Gastroesophageal sphincter (tissue), 4 donors: ENCODE measurements around the gene AATF. TPM values are rescaled to one million over a fixed set of nuclear protein-coding genes. Genes with fewer than 3 reads are reported as not detected.

ENCODE experiments used
- ATAC-seq: fragments of 150-250 bp; one replicate; pipeline ENCODE4 v1.9.1; 2016; ENCODE audit warnings: mild to moderate bottlenecking, moderate library complexity
- H3K27ac ChIP-seq, 4 donors: fragments of 200-600 bp; sonication (generic) in 3 of 4; 1 replicate in 3 of 4; 2 replicates in 1 of 4; pipeline ENCODE4 v1.5.1; 2016 to 2019
- H3K27me3 ChIP-seq: fragments of 200-600 bp; sonication (generic); one replicate; pipeline ENCODE4 v1.5.1; 2019
- H3K36me3 ChIP-seq, 2 donors: fragments of 200-600 bp; sonication (generic); one replicate each; pipeline ENCODE4 v1.5.1; 2019; ENCODE audit warnings: control low read depth in 1 of 2
- H3K4me1 ChIP-seq, 3 donors: fragments of 200-600 bp; sonication (generic); 1 replicate in 2 of 3; 2 replicates in 1 of 3; pipeline ENCODE4 v1.5.1; 2016 to 2019; ENCODE audit warnings: control low read depth in 2 of 3
- H3K4me3 ChIP-seq, 2 donors: fragments of 200-600 bp; sonication (generic); one replicate each; pipeline ENCODE4 v1.5.1; 2019; ENCODE audit warnings: mild to moderate bottlenecking in 1 of 2, moderate library complexity in 1 of 2
- H3K9me3 ChIP-seq, 3 donors: fragments of 200-600 bp; sonication (generic); one replicate each; pipeline ENCODE4 v1.5.1; 2017 to 2019; ENCODE audit warnings: control low read depth in 2 of 3
- CTCF ChIP-seq, 4 experiments: fragments of 200-600 bp in 2 of 4; fragments of 450-650 bp in 2 of 4; sonication (generic) in 1 of 4; IDR thresholded peaks; one replicate each; pipeline ENCODE4 v1.5.1; 2017 to 2019; ENCODE audit warnings: antibody characterized with exemption in 4 of 4, mild to moderate bottlenecking in 2 of 4, moderate library complexity in 2 of 4
- EP300 ChIP-seq: sonication (generic); formaldehyde crosslinking; IDR thresholded peaks from one replicate; pipeline ENCODE4 v1.6.1; 2017; ENCODE audit warnings: antibody characterized with exemption, mild to moderate bottlenecking
- POLR2A ChIP-seq, 2 donors: fragments of 450-650 bp; IDR thresholded peaks; one replicate each; pipeline ENCODE4 v1.6.1; 2017; ENCODE audit warnings: antibody characterized with exemption in 2 of 2, mild to moderate bottlenecking in 2 of 2, moderate library complexity in 1 of 2
- POLR2AphosphoS5 ChIP-seq: sonication (generic); formaldehyde crosslinking; IDR thresholded peaks from one replicate; pipeline ENCODE4 v1.6.1; 2017; ENCODE audit warnings: antibody characterized with exemption
- WGBS, 2 donors: methylation state at CpG; one replicate each; pipeline ENCODE4 v1.1.5; 2018; ENCODE audit warnings: low coverage in 1 of 2; 5-methylcytosine and 5-hydroxymethylcytosine counted together
- total RNA-seq, 4 donors: library from RNA; depleted of rRNA; stranded (reverse); fragments of >200 nt; gene quantifications; one replicate each; pipeline ENCODE4 v1.1.0, GENCODE V29; 2016

Gene AATF
- total RNA-seq, 4 donors from 2014 or later, result 36.1 to 45.1 (median 38.5) TPM

DNA sequence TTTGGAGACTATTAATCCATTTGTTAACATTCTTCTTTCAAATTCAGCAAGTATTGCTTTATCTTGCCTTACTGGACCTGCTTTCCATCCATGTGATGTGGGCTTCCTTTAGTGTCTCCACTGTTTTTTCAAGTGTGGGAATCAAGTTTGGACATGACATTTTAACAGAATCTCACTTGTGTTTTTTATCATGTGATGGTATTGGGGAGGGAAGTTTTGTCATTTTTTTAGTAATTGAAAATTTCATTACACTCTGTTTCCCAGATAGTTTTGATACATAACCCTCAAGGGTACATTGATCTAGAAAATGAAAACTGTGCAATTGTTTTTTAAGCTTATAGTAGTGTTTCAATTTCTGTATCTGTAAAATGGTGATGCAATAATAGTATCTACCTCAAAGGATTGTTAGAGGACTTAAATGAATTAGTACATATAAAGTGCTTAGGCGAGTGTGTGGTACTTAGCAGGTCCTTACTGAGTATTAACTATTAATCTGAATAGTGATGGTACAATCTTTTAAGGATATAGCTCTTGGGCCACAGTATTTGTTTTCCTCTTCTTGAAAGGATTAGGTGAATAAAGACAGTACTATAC lies 27.3 kb downstream of the AATF start:
- no peak for ATAC-seq
- TF ChIP-seq POLR2A (IDR thresholded peaks at IDR 0.05) (no peak), CTCF (IDR thresholded peaks at IDR 0.05) (no peak), POLR2AphosphoS5 (no peak), EP300 (no peak)
- Histone ChIP-seq H3K4me3 (no peak overlapping the region), H3K36me3 (no peaks in the 10 kb centered on the region), H3K27me3 (no peaks in the 10 kb centered on the region), H3K9me3 (no peaks in the 10 kb centered on the region), H3K27ac (no peak overlapping the region), H3K4me1 (peaks cover 0 to 31% (median 0%) of the 10 kb centered on the region in 3 donors)
- WGBS, 2 donors, result 100% methylated on average over 1 of the region's 1 CpG

GRCh38 chr17:36977066-36977465 lies 28.3 kb downstream of the AATF start:
- TF ChIP-seq EP300, result no peak
- no peak for TF ChIP-seq CTCF (IDR thresholded peaks at IDR 0.05)
- no peak for TF ChIP-seq POLR2AphosphoS5
- TF ChIP-seq POLR2A (IDR thresholded peaks at IDR 0.05), result no peak
- no peak overlapping the region for H3K27ac ChIP-seq
- peaks cover 0 to 31% (median 0%) of the 10 kb centered on the region in 3 donors for H3K4me1 ChIP-seq
- WGBS, 2 donors, result 96 to 100% methylated on average over 2 of the region's 2 CpGs
- no peak for ATAC-seq
- no peaks in the 10 kb centered on the region for H3K9me3 ChIP-seq
- no peaks in the 10 kb centered on the region for H3K27me3 ChIP-seq
- no peaks in the 10 kb centered on the region for H3K36me3 ChIP-seq
- H3K4me3 ChIP-seq, result no peak overlapping the region

DNA sequence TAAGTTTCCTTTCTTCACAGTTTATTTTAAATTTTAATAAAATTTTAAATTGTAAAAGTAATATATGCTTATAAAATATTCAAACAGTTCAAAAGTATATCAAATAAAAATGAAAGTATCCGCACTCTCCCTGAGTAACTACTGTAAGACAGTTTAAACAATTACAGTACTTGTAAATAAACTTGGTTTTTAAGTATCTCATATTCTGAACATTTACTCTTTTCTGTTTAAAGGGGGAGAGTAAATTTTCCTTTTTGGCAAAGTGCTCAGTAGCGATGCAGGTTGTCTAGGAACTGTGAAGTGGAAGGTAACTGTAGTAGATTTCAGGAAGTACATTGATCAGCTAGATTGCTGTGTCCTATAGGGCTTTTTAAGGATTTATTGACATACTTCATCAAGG lies 28.8 kb downstream of the AATF start:
- Histone ChIP-seq H3K27me3 (no peaks in the 10 kb centered on the region), H3K27ac (no peak overlapping the region), H3K4me1 (peaks cover 0 to 31% (median 0%) of the 10 kb centered on the region in 3 donors), H3K9me3 (no peaks in the 10 kb centered on the region), H3K36me3 (no peaks in the 10 kb centered on the region), H3K4me3 (no peak overlapping the region)
- WGBS, 2 donors, result 97 to 100% methylated on average over 2 of the region's 2 CpGs
- no peak for ATAC-seq
- TF ChIP-seq POLR2AphosphoS5, result no peak
- no peak for TF ChIP-seq EP300
- no peak for TF ChIP-seq POLR2A (IDR thresholded peaks at IDR 0.05)
- no peak for TF ChIP-seq CTCF (IDR thresholded peaks at IDR 0.05)

GRCh38 chr17:36978810-36979564 lies 30.2 kb downstream of the AATF start:
- no peaks in the 10 kb centered on the region for H3K27me3 ChIP-seq
- no peak overlapping the region for H3K27ac ChIP-seq
- no peak for ATAC-seq
- H3K36me3 ChIP-seq, result peaks cover 0 to 6% of the 10 kb centered on the region in 2 donors
- TF ChIP-seq POLR2A (IDR thresholded peaks at IDR 0.05) (no peak), EP300 (no peak), POLR2AphosphoS5 (no peak), CTCF (IDR thresholded peaks at IDR 0.05) (no peak)
- WGBS, 2 donors, result 62 to 74% methylated on average over 11 of the region's 11 CpGs
- H3K4me1 ChIP-seq, result peaks cover 0 to 24% (median 0%) of the 10 kb centered on the region in 3 donors
- no peaks in the 10 kb centered on the region for H3K9me3 ChIP-seq
- H3K4me3 ChIP-seq, result no peak overlapping the region

DNA sequence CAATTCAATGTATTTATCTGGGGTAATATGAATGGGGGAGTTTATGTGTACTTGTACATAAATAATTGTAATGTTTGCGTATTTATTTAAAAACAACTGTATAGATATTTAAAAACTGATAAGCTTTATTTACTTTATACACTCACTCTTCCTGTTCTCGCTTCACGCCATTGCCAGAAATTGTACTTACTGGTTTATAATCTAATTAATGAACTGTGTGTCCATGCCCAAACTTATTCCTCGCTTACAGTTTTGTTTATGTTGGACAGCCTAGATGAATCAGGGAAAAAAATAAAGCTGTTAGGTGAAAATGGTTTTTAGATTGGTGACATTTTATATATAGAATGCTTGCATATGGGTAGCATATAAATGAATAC lies 30.8 kb downstream of the AATF start:
- Histone ChIP-seq H3K36me3 (peaks cover 0 to 6% of the 10 kb centered on the region in 2 donors), H3K9me3 (no peaks in the 10 kb centered on the region), H3K27ac (no peak overlapping the region), H3K4me1 (peaks cover 0 to 24% (median 0%) of the 10 kb centered on the region in 3 donors), H3K27me3 (no peaks in the 10 kb centered on the region), H3K4me3 (no peak overlapping the region)
- 80 to 95% methylated on average over 4 of the region's 4 CpGs for WGBS, 2 donors
- TF ChIP-seq CTCF (IDR thresholded peaks at IDR 0.05) (no peak), POLR2A (IDR thresholded peaks at IDR 0.05) (no peak), POLR2AphosphoS5 (no peak), EP300 (no peak)
- ATAC-seq, result no peak
